ENCODE results near the gene ARID1B.
A peak's percentile ranks its signal among the peaks of the same experiment; 100 is the strongest.

Gene ARID1B

GRCh38 chr6:156791320-156791850, 14.2 kb downstream of the ARID1B start:
- peak; percentile 12 for DNase-seq (ENCODE audit: low spot score)

- DNase-seq (ENCODE audit: low spot score): no peak
Measured at GRCh38 chr6:156793200-156793599, 16.0 kb downstream of the ARID1B start.

GRCh38 chr6:156794546-156795354, 17.6 kb downstream of the ARID1B start:
- no peak for DNase-seq (ENCODE audit: low spot score)

GRCh38 chr6:156795825-156796224, 18.6 kb downstream of the ARID1B start:
- DNase-seq (ENCODE audit: low spot score): no peak

- DNase-seq (ENCODE audit: low spot score): no peak
Measured at GRCh38 chr6:156796627-156797026, 19.4 kb downstream of the ARID1B start.

- no peak for DNase-seq (ENCODE audit: low spot score)
Measured at GRCh38 chr6:156797901-156798735, 20.9 kb downstream of the ARID1B start.

- no peak for DNase-seq (ENCODE audit: low spot score)
Measured at GRCh38 chr6:156801712-156802111, 24.5 kb downstream of the ARID1B start.

- DNase-seq (ENCODE audit: low spot score): no peak
Measured at GRCh38 chr6:156803353-156803752, 26.2 kb downstream of the ARID1B start.

GRCh38 chr6:156804402-156804801, 27.2 kb downstream of the ARID1B start:
- DNase-seq (ENCODE audit: low spot score): no peak

- DNase-seq (ENCODE audit: low spot score): no peak
Measured at GRCh38 chr6:156806155-156806554, 29.0 kb downstream of the ARID1B start.

- no peak for DNase-seq (ENCODE audit: low spot score)
Measured at GRCh38 chr6:156807028-156807427, 29.9 kb downstream of the ARID1B start.

- no peak for DNase-seq (ENCODE audit: low spot score)
Measured at GRCh38 chr6:156807795-156808194, 30.6 kb downstream of the ARID1B start.

GRCh38 chr6:156808287-156808686, 31.1 kb downstream of the ARID1B start:
- no peak for DNase-seq (ENCODE audit: low spot score)

GRCh38 chr6:156809034-156809433, 31.9 kb downstream of the ARID1B start:
- no peak for DNase-seq (ENCODE audit: low spot score)

- no peak for DNase-seq (ENCODE audit: low spot score)
Measured at GRCh38 chr6:156809446-156810178, 32.4 kb downstream of the ARID1B start.

GRCh38 chr6:156814036-156814581, 36.9 kb downstream of the ARID1B start:
- no peak for DNase-seq (ENCODE audit: low spot score)

- DNase-seq (ENCODE audit: low spot score): no peak
Measured at GRCh38 chr6:156816505-156816904, 39.3 kb downstream of the ARID1B start.

GRCh38 chr6:156820089-156820798, 43.1 kb downstream of the ARID1B start:
- no peak for DNase-seq (ENCODE audit: low spot score)

- no peak for DNase-seq (ENCODE audit: low spot score)
Measured at GRCh38 chr6:156821707-156822106, 44.5 kb downstream of the ARID1B start.

GRCh38 chr6:156822747-156823206, 45.6 kb downstream of the ARID1B start:
- no peak for DNase-seq (ENCODE audit: low spot score)

GRCh38 chr6:156824142-156824541, 47.0 kb downstream of the ARID1B start:
- DNase-seq (ENCODE audit: low spot score): no peak
